ENCODE results near the gene TSPAN5.

TSPAN5 gene

GRCh38 chr4:98615991-98616390, 42.4 kb downstream of the TSPAN5 start:
- no peak for DNase-seq

DNA sequence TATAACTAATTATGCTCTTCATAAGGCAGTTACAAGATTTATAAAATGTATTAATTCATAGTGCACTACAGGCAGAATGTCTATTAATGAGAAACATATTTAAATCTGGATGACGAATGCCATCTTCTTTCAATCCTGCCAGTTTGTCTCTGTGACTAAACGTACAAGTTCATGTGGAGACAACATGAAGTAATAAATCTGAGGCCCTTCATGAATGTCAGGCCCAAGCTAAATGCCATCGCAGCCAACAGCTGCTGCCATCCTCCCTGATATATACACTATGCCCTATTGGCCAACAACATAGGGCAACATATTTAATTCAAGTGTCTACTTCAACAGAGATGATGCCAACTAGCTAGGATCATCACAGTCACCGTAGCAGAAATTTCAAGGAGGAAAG, 43.7 kb downstream of the TSPAN5 start:
- DNase-seq: no peak

DNA sequence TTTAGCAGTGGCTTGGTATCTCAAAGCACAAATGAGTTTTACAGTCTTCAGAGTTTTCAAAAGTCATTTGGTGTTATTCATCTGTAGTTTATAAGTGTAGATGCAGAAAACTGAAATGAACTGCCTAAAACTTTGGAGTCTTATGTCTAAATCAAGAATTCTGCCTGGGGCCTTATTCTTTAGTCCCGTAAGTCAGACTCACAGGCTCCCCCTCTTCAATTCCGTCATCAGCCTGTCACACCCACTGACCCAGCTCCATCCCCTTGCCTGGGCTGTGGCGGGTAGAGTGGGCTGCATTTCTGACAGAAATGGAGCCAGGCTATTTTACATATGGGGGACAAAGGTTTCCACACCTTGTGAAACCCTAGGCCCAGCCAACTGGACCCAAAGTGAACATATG, 44.3 kb downstream of the TSPAN5 start:
- no peak for DNase-seq

- no peak for DNase-seq
These were observed 44.8 kb downstream of the TSPAN5 start for GRCh38 chr4:98613453-98614075.

- no peak for DNase-seq
These were observed 45.8 kb downstream of the TSPAN5 start for GRCh38 chr4:98612318-98613250.

DNA sequence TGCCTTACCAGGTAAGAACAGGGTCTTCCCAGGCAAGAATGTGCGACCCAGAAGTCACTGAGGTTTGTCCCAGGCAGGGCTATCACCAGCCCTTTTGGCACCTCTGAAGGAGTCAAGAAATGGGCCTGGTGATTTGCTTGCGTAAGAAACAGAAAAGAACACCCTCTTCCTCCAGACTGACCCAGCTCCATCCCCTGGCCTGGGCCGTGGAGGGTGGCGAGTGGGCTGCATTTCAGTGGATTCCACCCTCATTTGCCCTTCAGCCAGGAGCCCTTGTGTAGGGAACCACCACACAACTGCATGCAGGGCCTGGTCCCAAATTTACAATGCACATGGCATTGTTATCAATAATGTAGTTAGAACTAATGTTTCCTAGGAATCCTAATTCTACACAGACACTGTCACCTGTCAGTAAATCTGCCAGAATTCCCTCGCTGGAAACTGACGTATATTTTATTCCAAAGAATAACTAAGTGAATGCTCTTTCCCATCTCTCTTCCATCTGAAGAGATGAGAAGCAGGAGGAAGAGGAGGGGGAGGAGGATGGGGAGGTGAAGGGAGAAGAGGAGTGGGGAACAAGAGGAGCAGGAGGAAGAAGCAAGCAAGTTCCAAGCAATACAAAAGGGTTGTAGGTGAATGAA, 46.6 kb downstream of the TSPAN5 start:
- no peak for DNase-seq

DNA sequence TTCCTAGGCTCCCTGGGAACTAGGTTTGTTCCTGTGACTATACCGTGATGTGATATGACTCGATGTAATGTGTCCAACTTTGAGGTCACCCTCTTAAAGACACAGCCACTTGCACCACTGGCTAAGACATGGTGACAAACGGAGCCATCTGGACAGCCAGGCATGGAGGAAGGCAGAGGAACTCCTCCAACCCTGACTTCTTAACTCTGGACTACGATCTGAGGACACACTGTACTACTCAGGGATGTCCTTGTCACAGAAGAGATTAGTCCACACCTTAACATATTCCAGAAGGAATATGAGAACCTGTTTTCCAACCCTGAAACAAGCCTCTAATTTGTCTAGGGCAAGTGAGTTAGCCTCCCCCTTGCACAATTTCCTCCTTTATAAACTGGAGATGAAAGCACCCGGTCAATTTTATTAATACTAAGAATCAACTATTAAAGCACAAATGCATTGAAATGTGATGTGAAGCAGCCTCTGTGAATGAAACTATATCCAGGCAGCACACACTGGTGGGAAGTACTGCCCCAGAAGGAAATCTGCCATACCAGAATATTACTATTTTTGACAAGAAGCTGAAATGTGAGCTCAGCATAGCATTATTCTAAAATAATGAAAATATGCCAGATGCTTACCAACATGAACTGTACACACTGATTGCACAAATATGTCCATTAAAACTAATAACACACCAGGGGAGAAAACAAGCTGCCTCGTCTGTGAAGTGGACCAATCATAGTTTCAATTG, 47.3 kb downstream of the TSPAN5 start:
- no peak for DNase-seq

GRCh38 chr4:98610431-98610830, 48.0 kb downstream of the TSPAN5 start:
- DNase-seq: no peak

GRCh38 chr4:98609934-98610333, 48.5 kb downstream of the TSPAN5 start:
- DNase-seq: no peak

DNA sequence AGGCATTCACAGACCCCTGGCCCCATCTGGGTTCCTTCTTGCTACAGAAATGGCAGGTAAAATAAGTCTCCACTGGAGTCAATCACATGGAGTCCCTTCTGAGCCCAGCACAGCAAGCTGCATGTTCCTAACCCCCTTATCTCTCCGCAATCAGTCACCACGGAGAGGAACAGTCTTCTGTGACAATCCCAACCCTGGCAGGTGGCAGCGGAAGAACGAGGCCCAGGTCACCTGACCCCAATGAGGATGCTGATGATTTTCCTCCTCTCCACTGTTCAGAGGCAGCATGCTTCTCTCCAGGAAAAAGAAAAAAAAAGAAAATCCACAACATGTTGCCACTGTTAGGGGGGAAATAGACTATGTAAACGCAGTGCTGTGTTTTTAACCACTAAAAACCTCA, 50.1 kb downstream of the TSPAN5 start:
- DNase-seq: no peak

DNA sequence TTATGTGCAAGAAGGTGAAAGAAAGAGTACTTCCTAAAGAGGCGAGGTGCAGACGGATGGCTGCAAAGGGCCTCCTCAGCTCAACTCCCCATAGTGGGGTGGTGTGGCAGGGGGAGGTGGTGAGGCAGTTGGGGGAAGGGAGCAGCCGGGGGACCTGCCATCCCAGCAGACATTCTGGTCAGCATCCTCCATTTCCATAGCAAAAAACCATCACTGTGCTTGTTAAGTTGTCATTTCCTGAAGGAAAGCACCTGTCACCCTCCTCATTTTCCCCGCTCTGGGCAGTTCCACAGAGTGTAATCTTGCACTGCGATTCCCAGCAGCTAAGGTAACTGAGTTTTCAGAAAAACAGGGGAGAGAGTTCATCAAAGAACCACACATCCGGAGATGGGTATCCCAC, 51.5 kb downstream of the TSPAN5 start:
- DNase-seq: no peak

GRCh38 chr4:98605216-98605615, 53.2 kb downstream of the TSPAN5 start:
- no peak for DNase-seq

GRCh38 chr4:98604723-98605122, 53.7 kb downstream of the TSPAN5 start:
- DNase-seq: no peak

DNA sequence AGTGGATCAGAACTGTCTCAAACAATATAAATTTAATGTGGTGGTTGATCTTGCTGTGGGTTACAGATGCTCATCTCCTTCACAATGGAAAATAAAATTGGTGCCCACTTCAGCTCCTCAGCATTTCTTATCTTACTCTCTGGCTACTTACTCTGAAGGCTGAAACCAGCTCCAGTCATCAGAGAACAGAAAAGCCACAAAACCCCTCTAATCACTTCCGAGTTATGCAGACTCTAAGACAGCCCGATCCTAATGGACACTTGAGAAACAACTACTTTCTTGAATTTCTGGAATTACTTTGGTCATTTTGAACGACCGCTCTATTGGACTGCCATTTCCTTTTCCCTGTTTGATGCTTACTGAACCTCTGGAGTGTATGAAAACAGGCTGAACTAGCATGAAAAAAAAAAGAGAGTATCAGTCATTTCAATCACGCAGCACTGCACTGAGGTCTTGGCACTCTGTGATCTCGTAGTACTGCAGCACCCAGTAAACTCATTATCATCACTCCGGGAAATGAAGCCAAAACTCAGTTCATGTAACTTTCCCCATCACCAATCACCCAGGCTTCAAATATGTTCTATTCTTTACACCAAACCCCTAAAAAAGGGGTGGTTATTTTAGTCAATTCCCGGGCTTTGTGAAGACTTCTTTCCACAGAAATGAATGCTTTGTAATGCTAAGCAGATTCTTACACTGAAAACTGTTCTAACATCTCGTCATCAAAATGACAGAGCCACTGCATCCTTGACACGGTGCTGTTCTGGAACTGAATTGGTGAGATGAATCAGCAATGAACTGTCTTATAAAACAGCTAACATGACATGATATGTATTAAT, 54.5 kb downstream of the TSPAN5 start:
- peak; percentile 54 for DNase-seq

GRCh38 chr4:98602270-98602669, 56.1 kb downstream of the TSPAN5 start:
- DNase-seq: no peak

GRCh38 chr4:98601708-98602107, 56.7 kb downstream of the TSPAN5 start:
- no peak for DNase-seq

DNA sequence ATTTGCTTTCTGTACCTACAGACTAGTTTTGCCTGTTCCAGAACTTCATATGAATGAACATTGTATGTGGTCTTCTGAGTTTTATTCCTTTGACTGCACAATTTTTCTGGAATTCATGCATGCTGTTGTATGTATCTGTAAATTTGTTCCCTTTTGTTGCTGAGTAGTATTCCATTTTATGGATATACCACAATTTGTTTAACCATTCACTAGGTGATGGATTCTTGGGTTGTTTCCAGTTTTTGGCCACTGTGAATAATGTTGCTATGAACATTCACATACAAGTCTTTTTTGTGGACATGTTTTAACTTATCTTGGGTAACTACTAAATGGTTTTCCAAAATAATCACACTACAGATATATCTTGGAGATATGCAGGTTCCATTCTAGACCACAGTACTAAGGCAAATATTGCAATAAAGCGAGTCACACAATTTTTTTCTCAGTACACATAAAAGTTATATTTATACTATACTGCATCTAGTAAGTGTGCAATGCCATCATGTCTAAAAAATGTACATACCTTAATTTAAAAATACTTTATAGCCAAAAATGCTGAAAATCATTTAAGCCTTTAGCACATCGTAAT, 58.7 kb downstream of the TSPAN5 start:
- no peak for DNase-seq

- peak; percentile 73 for DNase-seq
These were observed 71.5 kb downstream of the TSPAN5 start for GRCh38 chr4:98586962-98587354.

GRCh38 chr4:98586291-98586961, 72.0 kb downstream of the TSPAN5 start:
- DNase-seq: peak; percentile 73

DNA sequence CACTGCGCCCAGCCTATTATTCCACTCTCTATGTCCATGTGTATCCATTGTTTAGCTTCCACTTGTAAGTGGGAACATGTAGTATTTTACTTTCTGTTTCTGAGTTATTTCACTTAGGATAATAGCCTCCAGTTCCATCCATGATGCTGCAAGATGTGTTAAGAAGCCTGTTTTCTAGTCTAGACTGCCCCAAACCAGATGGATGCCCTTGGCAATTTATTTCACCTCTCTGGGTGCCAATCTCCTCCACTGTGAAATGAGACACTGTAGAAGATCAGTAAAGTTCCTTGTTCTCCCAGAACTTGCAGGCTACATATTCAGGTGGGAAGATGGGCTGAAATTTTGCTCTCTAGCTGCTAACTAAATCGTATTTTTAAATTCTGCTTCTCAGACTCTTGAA, 72.8 kb downstream of the TSPAN5 start:
- no peak for DNase-seq

DNA sequence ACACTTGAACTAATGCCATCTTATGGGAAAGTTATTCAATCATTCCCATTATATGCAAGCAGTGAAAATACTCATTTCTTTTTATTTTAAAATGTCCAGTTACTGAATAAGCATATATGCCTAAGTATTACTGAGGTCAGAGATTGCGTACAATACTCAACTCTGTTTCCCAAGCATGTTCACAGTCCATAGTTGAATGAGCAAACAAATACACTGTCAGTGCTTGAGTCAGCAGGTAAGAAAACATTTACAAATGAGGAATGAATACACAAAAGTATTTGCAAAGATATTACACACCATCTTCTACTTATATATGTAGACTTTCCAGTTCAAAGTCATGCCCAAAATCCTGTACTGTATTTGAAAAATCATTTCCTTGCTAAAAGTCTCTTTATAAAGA, 74.1 kb downstream of the TSPAN5 start:
- no peak for DNase-seq

Data from midbrain (tissue), 1 donor.